ENCODE measurements around the gene ID3. TPM values are rescaled to one million over a fixed set of nuclear protein-coding genes. Genes with fewer than 3 reads are reported as not detected.
A peak's percentile ranks its signal among the peaks of the same experiment; 100 is the strongest.

ID3 gene
- total and polyA plus RNA-seq, 9 of the 15 experiments (the other 6 are each of a cell fraction or from before 2014, with no cell fraction given), result 6.8 to 59.8 (median 23.5) TPM

GRCh38 chr1:23562137-23562876 is 3.0 kb upstream of the ID3 start (continued):
- TF ChIP-seq, protein P1, sequence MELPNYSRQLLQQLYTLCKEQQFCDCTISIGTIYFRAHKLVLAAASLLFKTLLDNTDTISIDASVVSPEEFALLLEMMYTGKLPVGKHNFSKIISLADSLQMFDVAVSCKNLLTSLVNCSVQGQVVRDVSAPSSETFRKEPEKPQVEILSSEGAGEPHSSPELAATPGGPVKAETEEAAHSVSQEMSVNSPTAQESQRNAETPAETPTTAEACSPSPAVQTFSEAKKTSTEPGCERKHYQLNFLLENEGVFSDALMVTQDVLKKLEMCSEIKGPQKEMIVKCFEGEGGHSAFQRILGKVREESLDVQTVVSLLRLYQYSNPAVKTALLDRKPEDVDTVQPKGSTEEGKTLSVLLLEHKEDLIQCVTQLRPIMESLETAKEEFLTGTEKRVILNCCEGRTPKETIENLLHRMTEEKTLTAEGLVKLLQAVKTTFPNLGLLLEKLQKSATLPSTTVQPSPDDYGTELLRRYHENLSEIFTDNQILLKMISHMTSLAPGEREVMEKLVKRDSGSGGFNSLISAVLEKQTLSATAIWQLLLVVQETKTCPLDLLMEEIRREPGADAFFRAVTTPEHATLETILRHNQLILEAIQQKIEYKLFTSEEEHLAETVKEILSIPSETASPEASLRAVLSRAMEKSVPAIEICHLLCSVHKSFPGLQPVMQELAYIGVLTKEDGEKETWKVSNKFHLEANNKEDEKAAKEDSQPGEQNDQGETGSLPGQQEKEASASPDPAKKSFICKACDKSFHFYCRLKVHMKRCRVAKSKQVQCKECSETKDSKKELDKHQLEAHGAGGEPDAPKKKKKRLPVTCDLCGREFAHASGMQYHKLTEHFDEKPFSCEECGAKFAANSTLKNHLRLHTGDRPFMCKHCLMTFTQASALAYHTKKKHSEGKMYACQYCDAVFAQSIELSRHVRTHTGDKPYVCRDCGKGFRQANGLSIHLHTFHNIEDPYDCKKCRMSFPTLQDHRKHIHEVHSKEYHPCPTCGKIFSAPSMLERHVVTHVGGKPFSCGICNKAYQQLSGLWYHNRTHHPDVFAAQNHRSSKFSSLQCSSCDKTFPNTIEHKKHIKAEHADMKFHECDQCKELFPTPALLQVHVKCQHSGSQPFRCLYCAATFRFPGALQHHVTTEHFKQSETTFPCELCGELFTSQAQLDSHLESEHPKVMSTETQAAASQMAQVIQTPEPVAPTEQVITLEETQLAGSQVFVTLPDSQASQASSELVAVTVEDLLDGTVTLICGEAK (IDR thresholded peaks at IDR 0.05), result peak; percentile 69; the same call in 1 of the 2 replicates
- TF ChIP-seq, protein P1 (CRISPR knock-in tag; IDR thresholded peaks at IDR 0.05), result no peak
- TF ChIP-seq FOXA3 (CRISPR knock-in tag; conservative IDR thresholded peaks at IDR 0.05 in 1 of 2, IDR thresholded peaks at IDR 0.05 in 1 of 2), result peak; percentile 92 to 98
- peak; percentile 29; the same call in 1 of the 2 replicates for TF ChIP-seq PHF8 (IDR thresholded peaks at IDR 0.05; ENCODE audit: borderline replicate concordance, low read length)
- TF ChIP-seq ZFP36 (IDR thresholded peaks at IDR 0.05; ENCODE audit: low read depth, low read length, partially characterized antibody), result peak; percentile 2
- no peak for TF ChIP-seq ZNF583 (CRISPR knock-in tag; IDR thresholded peaks at IDR 0.05)
- TF ChIP-seq VEZF1 (CRISPR knock-in tag; IDR thresholded peaks at IDR 0.05), result peak; percentile 69
- no peak for TF ChIP-seq MED1 (CRISPR knock-in tag; IDR thresholded peaks at IDR 0.05; ENCODE audit: borderline replicate concordance)
- no peak for TF ChIP-seq MEF2D (tag; conservative IDR thresholded peaks at IDR 0.05; ENCODE audit: low read depth)
- TF ChIP-seq MTA3 (IDR thresholded peaks at IDR 0.05; ENCODE audit: borderline replicate concordance), result peak; percentile 74; the same call in 1 of the 2 replicates
- TF ChIP-seq TAL1 (IDR thresholded peaks at IDR 0.05), result peak; percentile 23; the same call in 1 of the 2 replicates
- peak; percentile 98 for TF ChIP-seq ZNF512 (tag; IDR thresholded peaks at IDR 0.05)
- peak; percentile 58; the same call in 1 of the 2 replicates for TF ChIP-seq NFRKB (IDR thresholded peaks at IDR 0.05; ENCODE audit: low read depth)
- TF ChIP-seq ZBTB7A (IDR thresholded peaks at IDR 0.05; ENCODE audit: borderline replicate concordance, control insufficient read depth, low read depth, low read length), result peak; percentile 31; the same call in 1 of the 2 replicates
- TF ChIP-seq NCOA6 (IDR thresholded peaks at IDR 0.05), result no peak
- TF ChIP-seq ZNF431 (CRISPR knock-in tag; IDR thresholded peaks at IDR 0.05), result no peak
